Thymus (tissue), 11 donors: ENCODE results near the gene FAAP100. TPM values are rescaled to one million over a fixed set of nuclear protein-coding genes. Genes with fewer than 3 reads are reported as not detected.

Source experiments
- DNase-seq, 9 donors: peaks; one replicate each; pipeline ENCODE4 v3.0.0-alpha.2; 2013; ENCODE audit warnings: low spot score in 9 of 9, low read depth in 6 of 9, missing footprints in 1 of 9
- H3K27ac ChIP-seq, 2 donors: one replicate each; pipeline ENCODE4 v1.5.1; 2013; ENCODE audit warnings: control low read depth in 1 of 2, low read depth in 1 of 2, low read length in 1 of 2, mild to moderate bottlenecking in 1 of 2, moderate library complexity in 1 of 2
- H3K27me3 ChIP-seq, 2 donors: one replicate each; pipeline ENCODE4 v1.5.1; 2013; ENCODE audit warnings: low read length in 1 of 2; ENCODE audit not compliant: control insufficient read depth in 2 of 2, insufficient read depth in 1 of 2
- H3K36me3 ChIP-seq, 2 donors: one replicate each; pipeline ENCODE4 v1.5.1; 2013; ENCODE audit warnings: low read length in 1 of 2, mild to moderate bottlenecking in 1 of 2, moderate library complexity in 1 of 2; ENCODE audit not compliant: control insufficient read depth in 2 of 2, insufficient read depth in 2 of 2
- H3K4me1 ChIP-seq, 2 donors: one replicate each; pipeline ENCODE4 v1.5.1; 2013; ENCODE audit warnings: low read length in 2 of 2; ENCODE audit not compliant: control insufficient read depth in 2 of 2, insufficient read depth in 2 of 2
- H3K4me3 ChIP-seq, 2 donors: one replicate each; pipeline ENCODE4 v1.5.1; 2013; ENCODE audit warnings: low read length in 2 of 2, control low read depth in 1 of 2, mild to moderate bottlenecking in 1 of 2
- H3K9me3 ChIP-seq, 2 donors: one replicate each; pipeline ENCODE4 v1.5.1; 2013; ENCODE audit warnings: low read length in 1 of 2, mild to moderate bottlenecking in 1 of 2; ENCODE audit not compliant: control insufficient read depth in 2 of 2, insufficient read depth in 1 of 2
- WGBS: extraction: QIAGEN DNeasy Blood & Tissue Kit; methylation state at CpG from one replicate; pipeline ENCODE4 v1.1.7; 2013; 5-methylcytosine and 5-hydroxymethylcytosine counted together
- polyA plus RNA-seq: library from polyadenylated mRNA; stranded (reverse); fragments of 200-250 nt; gene quantifications from one replicate; pipeline ENCODE4 v1.2.3, GENCODE V29; 2013
- total RNA-seq: library from RNA; stranded (reverse); fragments of 120-200 nt; gene quantifications from one replicate; pipeline ENCODE4 v1.2.4, GENCODE V29; 2013
- donor health status: healthy.

Gene FAAP100
- total and polyA plus RNA-seq, 2 donors, result 8.8 to 43.9 TPM

DNA sequence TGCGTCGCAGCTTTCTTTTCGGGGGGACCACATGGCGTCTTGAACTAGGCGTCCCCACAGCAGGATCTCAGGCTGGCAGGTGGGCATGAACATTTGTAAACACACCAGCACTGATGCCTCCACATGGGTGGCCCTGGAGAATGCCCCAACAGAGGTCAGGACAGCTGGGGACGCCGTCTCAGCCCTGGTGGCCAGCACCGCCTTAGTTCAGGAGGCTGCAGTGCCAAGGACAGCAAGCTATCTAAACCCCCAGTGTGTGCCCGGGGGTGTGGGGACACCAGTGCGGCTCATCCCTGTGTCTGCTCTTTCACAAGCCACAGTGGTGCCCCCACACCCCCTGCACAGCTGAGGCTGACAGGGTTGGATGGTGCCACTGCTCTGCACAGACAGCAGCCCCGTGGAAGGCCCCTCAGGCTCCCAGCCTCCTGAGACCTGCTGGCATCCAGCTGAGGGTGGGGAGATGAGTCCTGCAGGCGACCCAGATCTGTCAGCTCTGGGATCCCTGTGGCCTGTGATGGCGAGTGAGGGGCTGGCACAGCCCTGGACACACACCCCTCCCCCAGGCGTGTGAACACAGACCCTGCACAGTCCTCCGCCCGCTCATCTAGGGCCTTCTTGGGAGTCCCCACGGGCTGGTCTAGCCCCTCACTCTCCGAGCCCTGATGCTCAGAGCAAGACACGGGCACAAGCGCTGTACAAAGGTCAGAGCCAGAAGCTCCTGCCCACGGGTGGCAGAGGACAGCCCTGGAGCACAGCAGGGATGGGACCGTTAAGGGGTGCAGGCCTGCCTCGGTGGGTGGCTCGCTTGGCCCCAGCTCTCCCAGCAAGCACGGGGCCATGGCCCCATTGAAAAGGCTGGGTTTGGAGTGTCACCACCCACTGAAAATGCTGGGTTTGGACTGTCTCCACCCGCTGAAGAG is 13.2 kb downstream of the FAAP100 start:
- peaks cover 0 to 5% of the 10 kb centered on the region in 2 donors for H3K4me1 ChIP-seq
- WGBS, result 97% methylated on average over 26 of the region's 26 CpGs
- H3K4me3 ChIP-seq, result no peak overlapping the region
- peaks cover 28 to 44% of the 10 kb centered on the region in 2 donors for H3K27me3 ChIP-seq
- no peak for DNase-seq
- H3K27ac ChIP-seq, result no peak overlapping the region
- H3K36me3 ChIP-seq, result peaks cover 30 to 51% of the 10 kb centered on the region in 2 donors
- peaks cover 0 to 17% of the 10 kb centered on the region in 2 donors for H3K9me3 ChIP-seq

DNA sequence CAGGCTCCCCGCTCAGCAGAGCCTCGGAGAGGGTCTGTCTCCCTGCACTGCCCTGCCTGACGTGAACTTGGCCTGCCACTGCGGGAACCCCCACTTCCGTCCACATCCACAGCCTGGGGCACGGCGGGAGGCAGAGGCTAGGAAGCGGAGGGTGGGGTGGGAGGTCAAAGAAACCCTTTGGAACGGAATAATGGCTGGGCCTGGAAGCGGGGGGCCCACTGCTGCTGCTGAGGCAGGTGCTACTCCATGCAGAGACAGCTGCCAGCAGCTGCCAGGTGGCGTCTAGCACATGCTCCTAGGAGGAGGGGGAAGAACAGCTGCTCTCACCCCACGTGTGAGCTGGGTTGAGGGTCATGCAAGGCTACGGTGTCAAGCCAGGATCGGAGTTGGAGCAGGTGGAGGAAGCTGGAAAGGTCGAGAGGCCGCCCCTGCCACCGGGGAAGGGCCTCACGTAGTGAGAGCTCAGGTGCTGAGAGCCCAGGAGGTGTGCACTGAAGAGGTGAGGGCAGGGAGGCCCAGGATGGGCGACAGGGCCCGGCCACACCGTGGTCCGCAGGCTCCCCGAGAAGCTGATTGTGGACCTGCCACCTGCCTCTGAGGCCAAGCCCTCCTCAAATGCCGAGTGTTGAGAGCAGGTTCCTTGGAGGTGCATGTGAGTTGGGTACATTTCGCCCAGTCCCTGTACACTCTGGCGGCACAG is 14.1 kb downstream of the FAAP100 start:
- peaks cover 24 to 42% of the 10 kb centered on the region in 2 donors for H3K36me3 ChIP-seq
- WGBS, result 85% methylated on average over 26 of the region's 26 CpGs
- no peak overlapping the region for H3K27ac ChIP-seq
- H3K27me3 ChIP-seq, result peaks cover 28 to 53% of the 10 kb centered on the region in 2 donors
- no peak overlapping the region for H3K4me3 ChIP-seq
- peaks cover 0 to 5% of the 10 kb centered on the region in 2 donors for H3K4me1 ChIP-seq
- no peak for DNase-seq
- peaks cover 0 to 17% of the 10 kb centered on the region in 2 donors for H3K9me3 ChIP-seq

DNA sequence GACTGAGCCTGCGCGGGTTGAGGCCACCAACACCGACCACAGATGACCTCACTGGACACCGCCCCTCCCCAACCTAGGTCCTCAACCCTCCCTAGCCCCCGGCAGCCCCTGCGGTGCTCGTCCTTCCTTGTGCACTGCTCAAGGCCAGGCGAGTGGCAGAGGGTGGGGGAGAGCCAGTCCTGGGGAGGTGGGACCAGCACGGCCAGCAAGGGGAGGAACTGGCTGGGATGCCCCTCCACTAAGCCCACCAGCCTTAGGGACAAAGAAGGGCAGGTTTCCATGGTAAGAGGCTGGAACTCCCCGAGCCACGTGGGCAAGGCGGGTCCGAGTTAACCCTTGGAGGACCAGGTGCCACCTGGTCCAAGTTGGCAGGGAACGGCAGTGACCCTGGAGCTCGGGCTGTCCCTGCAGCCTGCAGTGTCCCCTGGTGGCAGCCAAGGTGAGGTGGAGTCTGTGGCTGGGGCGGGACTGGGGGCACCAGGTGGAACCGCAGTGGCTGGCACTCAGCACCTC is 14.8 kb downstream of the FAAP100 start:
- H3K27me3 ChIP-seq, result peaks cover 28 to 56% of the 10 kb centered on the region in 2 donors
- peaks cover 0 to 5% of the 10 kb centered on the region in 2 donors for H3K4me1 ChIP-seq
- WGBS, result 24% methylated on average over 17 of the region's 17 CpGs
- H3K9me3 ChIP-seq, result peaks cover 0 to 17% of the 10 kb centered on the region in 2 donors
- DNase-seq, result peak in 1 of 9 donors; percentile 40
- no peak overlapping the region for H3K4me3 ChIP-seq
- no peak overlapping the region for H3K27ac ChIP-seq
- H3K36me3 ChIP-seq, result peaks cover 17 to 36% of the 10 kb centered on the region in 2 donors

DNA sequence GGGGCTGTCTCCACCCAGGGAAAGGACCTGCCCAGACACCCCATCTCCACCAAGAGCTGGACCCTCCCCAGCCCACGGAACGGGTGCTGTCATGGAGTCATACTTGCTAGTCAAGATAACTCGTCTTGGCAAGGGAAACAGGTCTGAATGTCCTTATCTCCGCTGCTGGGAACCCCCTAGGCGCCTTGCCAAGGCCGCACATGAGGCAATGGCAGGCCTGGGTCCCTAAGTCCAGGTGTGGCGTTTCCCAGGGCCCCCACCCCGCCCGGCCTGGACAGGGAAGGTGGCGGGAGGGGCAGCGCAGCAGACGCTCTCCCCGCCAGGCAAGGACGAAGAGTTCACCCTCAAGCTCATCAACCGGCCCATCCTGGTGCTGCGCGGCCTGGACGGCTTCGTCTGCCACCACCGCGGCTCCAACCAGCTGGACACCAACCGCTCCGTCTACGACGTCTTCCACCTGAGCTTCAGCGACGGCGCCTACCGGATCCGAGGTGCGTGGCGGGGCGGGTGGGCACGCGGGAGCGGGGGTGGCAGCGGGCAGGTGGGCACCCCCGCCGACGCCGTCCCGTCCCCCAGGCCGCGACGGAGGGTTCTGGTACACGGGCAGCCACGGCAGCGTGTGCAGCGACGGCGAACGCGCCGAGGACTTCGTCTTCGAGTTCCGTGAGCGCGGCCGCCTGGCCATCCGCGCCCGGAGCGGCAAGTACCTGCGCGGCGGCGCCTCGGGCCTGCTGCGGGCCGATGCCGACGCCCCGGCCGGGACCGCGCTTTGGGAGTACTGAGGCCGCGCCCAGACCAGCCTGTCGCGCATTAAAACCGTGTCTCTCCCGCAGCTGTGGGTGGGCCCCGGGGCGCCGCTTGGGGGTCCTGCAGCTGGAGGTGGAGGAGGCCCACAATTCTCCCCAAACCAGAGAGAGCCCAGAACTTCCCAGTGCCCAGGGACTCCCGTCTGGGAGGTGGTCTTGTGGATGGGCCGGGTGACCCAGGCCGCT is 15.6 kb downstream of the FAAP100 start:
- Histone ChIP-seq H3K4me1 (peaks cover 0 to 5% of the 10 kb centered on the region in 2 donors), H3K27me3 (peaks cover 28 to 56% of the 10 kb centered on the region in 2 donors), H3K36me3 (peaks cover 14 to 33% of the 10 kb centered on the region in 2 donors), H3K9me3 (peaks cover 0 to 17% of the 10 kb centered on the region in 2 donors), H3K4me3 (no peak overlapping the region), H3K27ac (no peak overlapping the region)
- DNase-seq, result no peak
- WGBS, result 14% methylated on average over 89 of the region's 89 CpGs

DNA sequence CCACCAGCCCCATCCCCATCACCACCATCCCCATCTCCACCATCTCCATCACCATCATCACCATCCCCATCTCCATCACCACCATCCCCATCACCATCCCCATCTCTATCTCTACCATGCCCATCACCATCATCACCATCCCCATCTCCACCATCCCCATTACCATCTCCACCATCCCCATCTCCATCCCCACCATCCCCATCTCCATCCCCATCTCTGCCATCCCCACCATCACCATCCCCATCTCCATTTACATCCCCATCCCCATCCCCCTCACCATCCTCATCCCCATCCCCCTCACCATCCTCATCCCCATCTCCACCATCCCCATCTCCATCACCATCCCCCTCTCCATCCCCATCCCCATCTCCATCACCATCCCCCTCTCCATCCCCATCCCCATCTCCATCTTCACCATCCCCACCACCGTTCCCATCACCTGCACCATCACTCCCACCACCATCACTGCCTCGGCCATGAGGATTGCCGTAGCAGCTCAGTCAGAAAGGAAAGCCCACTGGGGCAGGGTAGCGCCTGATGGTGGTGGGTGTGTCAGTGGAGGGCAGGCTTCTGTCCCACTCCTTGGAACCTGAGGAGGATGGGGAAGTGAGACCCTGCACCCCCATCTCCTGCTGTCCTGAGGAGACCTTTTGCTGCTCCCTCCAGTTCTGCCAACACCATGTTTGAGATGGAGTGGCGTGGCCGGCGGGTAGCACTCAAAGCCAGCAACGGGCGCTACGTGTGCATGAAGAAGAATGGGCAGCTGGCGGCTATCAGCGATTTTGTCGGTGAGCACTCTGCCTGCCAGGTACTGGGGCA is 16.5 kb downstream of the FAAP100 start:
- Histone ChIP-seq H3K27me3 (peaks cover 28 to 57% of the 10 kb centered on the region in 2 donors), H3K4me1 (peaks cover 0 to 5% of the 10 kb centered on the region in 2 donors), H3K36me3 (peaks cover 11 to 25% of the 10 kb centered on the region in 2 donors), H3K9me3 (peaks cover 0 to 19% of the 10 kb centered on the region in 2 donors), H3K4me3 (no peak overlapping the region), H3K27ac (no peak overlapping the region)
- no peak for DNase-seq
- WGBS, result 80% methylated on average over 13 of the region's 13 CpGs

- WGBS, result 91% methylated on average over 5 of the region's 5 CpGs
- Histone ChIP-seq H3K27me3 (peaks cover 28 to 64% of the 10 kb centered on the region in 2 donors), H3K4me1 (peaks cover 0 to 5% of the 10 kb centered on the region in 2 donors), H3K27ac (no peak overlapping the region), H3K36me3 (peaks cover 3 to 18% of the 10 kb centered on the region in 2 donors), H3K9me3 (peaks cover 0 to 26% of the 10 kb centered on the region in 2 donors), H3K4me3 (no peak overlapping the region)
- DNase-seq, result no peak
Observed at GRCh38 chr17:81535007-81535328, 17.2 kb downstream of the FAAP100 start.

GRCh38 chr17:81534157-81535006 is 17.8 kb downstream of the FAAP100 start:
- WGBS, result 74% methylated on average over 6 of the region's 6 CpGs
- H3K9me3 ChIP-seq, result peaks cover 0 to 26% of the 10 kb centered on the region in 2 donors
- no peak for DNase-seq
- no peak overlapping the region for H3K4me3 ChIP-seq
- no peak overlapping the region for H3K27ac ChIP-seq
- peaks cover 3 to 13% of the 10 kb centered on the region in 2 donors for H3K36me3 ChIP-seq
- peaks cover 0 to 5% of the 10 kb centered on the region in 2 donors for H3K4me1 ChIP-seq
- peaks cover 28 to 66% of the 10 kb centered on the region in 2 donors for H3K27me3 ChIP-seq
